ENCODE data around the gene WWOX.
"Not testable (repeated sequence)": the region's sequence is repeated elsewhere in the genome, so short reads cannot be mapped to it uniquely, and the experiment has no call there.

Gene WWOX

GRCh38 chr16:78507576-78507975 is 408.1 kb downstream of the WWOX start:
- DNase-seq: no peak

GRCh38 chr16:78509965-78510364 is 410.5 kb downstream of the WWOX start:
- DNase-seq: no peak

GRCh38 chr16:78510496-78510895 is 411.0 kb downstream of the WWOX start:
- DNase-seq: no peak

GRCh38 chr16:78513838-78514237 is 414.4 kb downstream of the WWOX start:
- no peak for DNase-seq

GRCh38 chr16:78514888-78515287 is 415.4 kb downstream of the WWOX start:
- DNase-seq: not testable (repeated sequence)

- DNase-seq: no peak
Observed at GRCh38 chr16:78515421-78515820, 416.0 kb downstream of the WWOX start.

- DNase-seq: no peak
Observed at GRCh38 chr16:78516006-78516736, 416.7 kb downstream of the WWOX start.

- no peak for DNase-seq
Observed at GRCh38 chr16:78519896-78520295, 420.4 kb downstream of the WWOX start.

- DNase-seq: no peak
Observed at GRCh38 chr16:78520470-78520869, 421.0 kb downstream of the WWOX start.

GRCh38 chr16:78522327-78522726 is 422.9 kb downstream of the WWOX start:
- no peak for DNase-seq

- DNase-seq: no peak
Observed at GRCh38 chr16:78523212-78523985, 423.9 kb downstream of the WWOX start.

GRCh38 chr16:78524066-78524595 is 424.7 kb downstream of the WWOX start:
- DNase-seq: no peak

- no peak for DNase-seq
Observed at GRCh38 chr16:78528265-78528664, 428.8 kb downstream of the WWOX start.

- DNase-seq: no peak
Observed at GRCh38 chr16:78529881-78530280, 430.4 kb downstream of the WWOX start.

- no peak for DNase-seq
Observed at GRCh38 chr16:78530283-78530682, 430.8 kb downstream of the WWOX start.

GRCh38 chr16:78535098-78535497 is 435.6 kb downstream of the WWOX start:
- no peak for DNase-seq

GRCh38 chr16:78537511-78537910 is 438.1 kb downstream of the WWOX start:
- no peak for DNase-seq

- no peak for DNase-seq
Observed at GRCh38 chr16:78538292-78538691, 438.8 kb downstream of the WWOX start.

- DNase-seq: no peak
Observed at GRCh38 chr16:78538919-78539318, 439.5 kb downstream of the WWOX start.

GRCh38 chr16:78542419-78542818 is 443.0 kb downstream of the WWOX start:
- no peak for DNase-seq

GRCh38 chr16:78543023-78543422 is 443.6 kb downstream of the WWOX start:
- no peak for DNase-seq

- no peak for DNase-seq
Observed at GRCh38 chr16:78549366-78549765, 449.9 kb downstream of the WWOX start.

GRCh38 chr16:78551487-78552085 is 452.1 kb downstream of the WWOX start:
- DNase-seq: no peak
